LNCaP clone FGC (cell line): Measurements from ENCODE around the gene FBXO3.

ENCODE experiments used
- DNase-seq: peaks from one replicate; pipeline ENCODE4 v3.0.0-alpha.2; 2011; ENCODE audit warnings: low read depth
- H3K4me3 ChIP-seq: 2 replicates; pipeline ENCODE4 v1.5.1; 2011; ENCODE audit warnings: mild to moderate bottlenecking, low read depth, low read length, control low read depth
- CTCF ChIP-seq: IDR thresholded peaks from 2 replicates; pipeline ENCODE4 v1.5.1; 2012; ENCODE audit warnings: mild to moderate bottlenecking; ENCODE audit not compliant: control insufficient read depth, insufficient read depth; ENCODE audit errors: extremely low read depth

Gene FBXO3

GRCh38 chr11:33700502-33701271, 73.6 kb downstream of the FBXO3 start, which contains the start of gene C11orf91:
C11orf91 (minus strand) TSS chr11:33700826; CDS start chr11:33700740, 86 bp downstream.
- TF ChIP-seq CTCF = no peak
- peak within 1 kb of the TSS; percentile 56 for H3K4me3 ChIP-seq
- DNase-seq = no peak

GRCh38 chr11:33700063-33700501, 74.2 kb downstream of the FBXO3 start:
- TF ChIP-seq CTCF = no peak
- H3K4me3 ChIP-seq = no peak overlapping the region
- DNase-seq = no peak

GRCh38 chr11:33699515-33700062, 74.7 kb downstream of the FBXO3 start:
- H3K4me3 ChIP-seq = no peak overlapping the region
- no peak for TF ChIP-seq CTCF
- no peak for DNase-seq

GRCh38 chr11:33698921-33699320, 75.4 kb downstream of the FBXO3 start:
- no peak overlapping the region for H3K4me3 ChIP-seq
- no peak for TF ChIP-seq CTCF
- no peak for DNase-seq

- no peak for TF ChIP-seq CTCF
- H3K4me3 ChIP-seq = no peak overlapping the region
- no peak for DNase-seq
These were observed 76.3 kb downstream of the FBXO3 start for GRCh38 chr11:33697997-33698396.

GRCh38 chr11:33696931-33697638, 77.2 kb downstream of the FBXO3 start:
- no peak for DNase-seq
- no peak for TF ChIP-seq CTCF
- H3K4me3 ChIP-seq = no peak overlapping the region

- no peak overlapping the region for H3K4me3 ChIP-seq
- TF ChIP-seq CTCF = no peak
- no peak for DNase-seq
These were observed 77.9 kb downstream of the FBXO3 start for GRCh38 chr11:33696411-33696810.
